OCI-LY3 (cell line): ENCODE data around the gene DNAH5.

Experiments
- H2AFZ ChIP-seq: fragments of 200-600, 300-600 bp; shearing (Covaris generic); 2 replicates; pipeline ENCODE4 v1.6.0; 2014; ENCODE audit warnings: antibody characterized with exemption, low read depth, low read length
- H3K27ac ChIP-seq: fragments of 200-600, 300-600 bp; sonication (generic); 2 replicates; pipeline ENCODE4 v1.5.1; 2014; ENCODE audit warnings: mild to moderate bottlenecking, low read length, moderate library complexity, mixed read lengths
- H3K27me3 ChIP-seq: fragments of 200-600, 300-600 bp; sonication (generic); 2 replicates; pipeline ENCODE4 v1.6.1; 2014; ENCODE audit warnings: low read depth, low read length, mixed read lengths
- H3K36me3 ChIP-seq: fragments of 200-600, 300-600 bp; sonication (generic); replicated peaks from 2 replicates; pipeline ENCODE3; 2014; ENCODE audit warnings: low read depth, low read length, mixed read lengths
- H3K4me1 ChIP-seq: fragments of 300-600, 200-600 bp; sonication (generic); 2 replicates; pipeline ENCODE4 v1.6.1; 2014; ENCODE audit warnings: low read length, mixed read lengths
- H3K4me2 ChIP-seq: fragments of 200-600, 300-600 bp; sonication (generic); 2 replicates; pipeline ENCODE4 v1.6.1; 2014; ENCODE audit warnings: low read length, mixed read lengths
- H3K4me3 ChIP-seq: fragments of 300-600, 200-600 bp; sonication (generic); 2 replicates; pipeline ENCODE4 v1.5.1; 2014; ENCODE audit warnings: antibody characterized with exemption, mild to moderate bottlenecking, low read length, moderate library complexity
- H3K79me2 ChIP-seq: fragments of 300-600, 200-600 bp; shearing (Covaris generic); 2 replicates; pipeline ENCODE4 v1.6.1; 2014; ENCODE audit warnings: mild to moderate bottlenecking, low read length, mixed read lengths
- H3K9ac ChIP-seq: fragments of 300-600, 200-600 bp; shearing (Covaris generic); 2 replicates; pipeline ENCODE4 v1.6.0; 2014; ENCODE audit warnings: mild to moderate bottlenecking, low read length, moderate library complexity
- H3K9me3 ChIP-seq: fragments of 200-600, 300-600 bp; shearing (Covaris generic); 2 replicates; pipeline ENCODE4 v1.6.1; 2014; ENCODE audit warnings: low read length, mixed read lengths; ENCODE audit not compliant: insufficient read depth
- H4K20me1 ChIP-seq: fragments of 200-600, 300-600 bp; sonication (generic); 2 replicates; pipeline ENCODE4 v1.6.1; 2016; ENCODE audit warnings: low read length, mixed read lengths; ENCODE audit not compliant: insufficient read depth
- CTCF ChIP-seq: fragments of 200-600, 300-600 bp; sonication (generic); IDR thresholded peaks from 2 replicates; pipeline ENCODE4 v1.5.1; 2014; ENCODE audit warnings: antibody characterized with exemption, low read length, low read depth
- EZH2phosphoT487 ChIP-seq: fragments of 200-600 bp; shearing (Covaris generic); IDR thresholded peaks from 2 replicates; pipeline ENCODE4 v1.6.1; 2018; ENCODE audit warnings: antibody characterized with exemption, mixed run types, low read depth

The DNAH5 gene

GRCh38 chr5:13991365-13991764 is 46.9 kb upstream of the DNAH5 start:
- Histone ChIP-seq H3K27ac (no peak overlapping the region), H3K4me2 (no peak overlapping the region), H2AFZ (no peak overlapping the region), H3K79me2 (no peaks in the 10 kb centered on the region), H3K4me3 (no peak overlapping the region), H3K4me1 (no peaks in the 10 kb centered on the region), H3K9me3 (no peaks in the 10 kb centered on the region), H3K9ac (no peak overlapping the region), H3K36me3 (no peaks in the 10 kb centered on the region), H3K27me3 (no peaks in the 10 kb centered on the region), H4K20me1 (no peaks in the 10 kb centered on the region)
- TF ChIP-seq CTCF, result no peak
- TF ChIP-seq EZH2phosphoT487, result no peak

GRCh38 chr5:13990896-13991295 is 46.4 kb upstream of the DNAH5 start:
- H3K9me3 ChIP-seq, result no peaks in the 10 kb centered on the region
- H2AFZ ChIP-seq, result no peak overlapping the region
- H3K4me3 ChIP-seq, result no peak overlapping the region
- no peaks in the 10 kb centered on the region for H3K27me3 ChIP-seq
- no peaks in the 10 kb centered on the region for H3K36me3 ChIP-seq
- H3K4me1 ChIP-seq, result no peaks in the 10 kb centered on the region
- H3K79me2 ChIP-seq, result no peaks in the 10 kb centered on the region
- no peak overlapping the region for H3K4me2 ChIP-seq
- no peaks in the 10 kb centered on the region for H4K20me1 ChIP-seq
- no peak overlapping the region for H3K9ac ChIP-seq
- no peak for TF ChIP-seq EZH2phosphoT487
- TF ChIP-seq CTCF, result no peak
- H3K27ac ChIP-seq, result no peak overlapping the region

- no peaks in the 10 kb centered on the region for H3K27me3 ChIP-seq
- no peaks in the 10 kb centered on the region for H3K36me3 ChIP-seq
- H3K9ac ChIP-seq, result no peak overlapping the region
- H3K9me3 ChIP-seq, result no peaks in the 10 kb centered on the region
- H3K4me3 ChIP-seq, result no peak overlapping the region
- no peaks in the 10 kb centered on the region for H3K79me2 ChIP-seq
- H4K20me1 ChIP-seq, result no peaks in the 10 kb centered on the region
- H3K4me2 ChIP-seq, result no peak overlapping the region
- H3K27ac ChIP-seq, result no peak overlapping the region
- no peaks in the 10 kb centered on the region for H3K4me1 ChIP-seq
- TF ChIP-seq CTCF (no peak), EZH2phosphoT487 (no peak)
- H2AFZ ChIP-seq, result no peak overlapping the region
Measured at GRCh38 chr5:13989832-13990231, 45.3 kb upstream of the DNAH5 start.

- H2AFZ ChIP-seq, result no peak overlapping the region
- H3K36me3 ChIP-seq, result no peaks in the 10 kb centered on the region
- no peaks in the 10 kb centered on the region for H3K9me3 ChIP-seq
- H3K9ac ChIP-seq, result no peak overlapping the region
- TF ChIP-seq EZH2phosphoT487 (no peak), CTCF (peak; percentile 69)
- no peak overlapping the region for H3K4me2 ChIP-seq
- H3K4me1 ChIP-seq, result no peaks in the 10 kb centered on the region
- H3K79me2 ChIP-seq, result no peaks in the 10 kb centered on the region
- H3K4me3 ChIP-seq, result no peak overlapping the region
- H4K20me1 ChIP-seq, result no peaks in the 10 kb centered on the region
- no peaks in the 10 kb centered on the region for H3K27me3 ChIP-seq
- no peak overlapping the region for H3K27ac ChIP-seq
Measured at GRCh38 chr5:13987843-13988464, 43.5 kb upstream of the DNAH5 start.
